KMS-11 (cell line): Measurements from ENCODE around the gene EPG5.
A peak's percentile ranks its signal among the peaks of the same experiment; 100 is the strongest.

ENCODE experiments used
- H2AFZ ChIP-seq: fragments of 200-600 bp; sonication (generic); 2 replicates; pipeline ENCODE4 v1.6.1; 2016; ENCODE audit warnings: antibody characterized with exemption, mixed run types, low read depth
- H3K27ac ChIP-seq: fragments of 200-600 bp; sonication (generic); 2 replicates; pipeline ENCODE4 v1.6.1; 2016; ENCODE audit warnings: mild to moderate bottlenecking, mixed run types
- H3K27me3 ChIP-seq: fragments of 200-600 bp; sonication (generic); 2 replicates; pipeline ENCODE4 v1.6.1; 2017; ENCODE audit warnings: mild to moderate bottlenecking, low read depth, mixed run types, moderate library complexity; ENCODE audit not compliant: insufficient read depth
- H3K36me3 ChIP-seq: fragments of 200-600 bp; sonication (generic); 2 replicates; pipeline ENCODE4 v1.6.1; 2017; ENCODE audit warnings: mild to moderate bottlenecking, mixed run types; ENCODE audit not compliant: insufficient read depth
- H3K4me1 ChIP-seq: fragments of 200-600 bp; sonication (generic); 2 replicates; pipeline ENCODE4 v1.6.1; 2016; ENCODE audit warnings: mild to moderate bottlenecking, low read depth, mixed run types; ENCODE audit not compliant: poor library complexity, severe bottlenecking
- H3K4me2 ChIP-seq: fragments of 200-600 bp; sonication (generic); 2 replicates; pipeline ENCODE4 v1.7.0; 2016; ENCODE audit warnings: mild to moderate bottlenecking, mixed run types
- H3K4me3 ChIP-seq: fragments of 200-600 bp; sonication (generic); IDR thresholded peaks from 2 replicates; pipeline ENCODE4 v1.6.1; 2017; ENCODE audit warnings: low read depth, low read length, mixed read lengths; ENCODE audit not compliant: insufficient read depth
- H3K79me2 ChIP-seq: fragments of 200-600 bp; sonication (generic); 2 replicates; pipeline ENCODE4 v1.6.1; 2016; ENCODE audit warnings: low read depth, mixed run types; ENCODE audit not compliant: insufficient read depth
- H3K9ac ChIP-seq: fragments of 200-600 bp; sonication (generic); 2 replicates; pipeline ENCODE4 v1.6.1; 2016; ENCODE audit warnings: mild to moderate bottlenecking, mixed run types
- H4K20me1 ChIP-seq: fragments of 200-600 bp; sonication (generic); 2 replicates; pipeline ENCODE4 v1.6.1; 2016; ENCODE audit warnings: mild to moderate bottlenecking, mixed run types; ENCODE audit not compliant: insufficient read depth
- CTCF ChIP-seq: fragments of 200-600 bp; sonication (generic); conservative IDR thresholded peaks from 2 replicates; pipeline ENCODE4 v1.6.1; 2017; ENCODE audit warnings: low read depth, mild to moderate bottlenecking, antibody characterized with exemption, low read length, moderate library complexity, mixed read lengths

EPG5 gene

GRCh38 chr18:45926691-45927090 is 40.4 kb downstream of the EPG5 start:
- Histone ChIP-seq H3K27ac (no peak overlapping the region), H2AFZ (no peak overlapping the region), H3K27me3 (no peaks in the 10 kb centered on the region), H3K4me3 (no peak overlapping the region), H3K36me3 (no peaks in the 10 kb centered on the region), H4K20me1 (no peaks in the 10 kb centered on the region), H3K9ac (no peak overlapping the region), H3K4me2 (no peak overlapping the region), H3K4me1 (no peaks in the 10 kb centered on the region), H3K79me2 (no peaks in the 10 kb centered on the region)
- no peak for TF ChIP-seq CTCF

- Histone ChIP-seq H4K20me1 (no peaks in the 10 kb centered on the region), H3K27ac (no peak overlapping the region), H3K4me2 (no peak overlapping the region), H3K4me3 (no peak overlapping the region), H3K4me1 (no peaks in the 10 kb centered on the region), H3K27me3 (no peaks in the 10 kb centered on the region), H2AFZ (no peak overlapping the region), H3K36me3 (no peaks in the 10 kb centered on the region), H3K79me2 (no peaks in the 10 kb centered on the region), H3K9ac (no peak overlapping the region)
- TF ChIP-seq CTCF: no peak
Observed at GRCh38 chr18:45926085-45926484, 41.0 kb downstream of the EPG5 start.

- H3K4me2 ChIP-seq: no peak overlapping the region
- no peak overlapping the region for H3K27ac ChIP-seq
- H3K79me2 ChIP-seq: no peaks in the 10 kb centered on the region
- H3K27me3 ChIP-seq: no peaks in the 10 kb centered on the region
- H3K36me3 ChIP-seq: no peaks in the 10 kb centered on the region
- TF ChIP-seq CTCF: no peak
- no peaks in the 10 kb centered on the region for H3K4me1 ChIP-seq
- no peak overlapping the region for H3K4me3 ChIP-seq
- no peaks in the 10 kb centered on the region for H4K20me1 ChIP-seq
- no peak overlapping the region for H3K9ac ChIP-seq
- no peak overlapping the region for H2AFZ ChIP-seq
Observed at GRCh38 chr18:45923138-45923537, 44.0 kb downstream of the EPG5 start.

- Histone ChIP-seq H3K27ac (no peak overlapping the region), H3K4me2 (no peak overlapping the region), H3K79me2 (no peaks in the 10 kb centered on the region), H2AFZ (no peak overlapping the region), H3K4me3 (no peak overlapping the region), H3K4me1 (no peaks in the 10 kb centered on the region), H3K9ac (no peak overlapping the region), H3K36me3 (no peaks in the 10 kb centered on the region), H3K27me3 (no peaks in the 10 kb centered on the region), H4K20me1 (no peaks in the 10 kb centered on the region)
- TF ChIP-seq CTCF: no peak
Observed at GRCh38 chr18:45920367-45920766, 46.8 kb downstream of the EPG5 start.

GRCh38 chr18:45916302-45916701 is 50.8 kb downstream of the EPG5 start:
- Histone ChIP-seq H3K9ac (no peak overlapping the region), H2AFZ (no peak overlapping the region), H3K36me3 (peaks cover 5% of the 10 kb centered on the region; the same call in 1 of the 2 replicates), H4K20me1 (no peaks in the 10 kb centered on the region), H3K4me1 (no peaks in the 10 kb centered on the region), H3K4me2 (no peak overlapping the region), H3K79me2 (no peaks in the 10 kb centered on the region), H3K4me3 (no peak overlapping the region), H3K27ac (no peak overlapping the region), H3K27me3 (no peaks in the 10 kb centered on the region)
- TF ChIP-seq CTCF: 0 out of 2 replicates have a peak, but pooled peaks have one; percentile 27
